DND-41 (cell line): ENCODE measurements around the gene SLC16A12.

ENCODE experiments used
- EZH2 ChIP-seq: IDR thresholded peaks from 3 replicates; pipeline ENCODE4 v1.6.1; 2012; ENCODE audit warnings: borderline replicate concordance, low read depth, mild to moderate bottlenecking, moderate library complexity, low read length, inconsistent platforms; ENCODE audit not compliant: severe bottlenecking
- TF ChIP-seq, protein P1 (sequence below): IDR thresholded peaks from 2 replicates; pipeline ENCODE4 v1.5.1; 2012; ENCODE audit warnings: borderline replicate concordance, low read length, moderate library complexity, mild to moderate bottlenecking; ENCODE audit not compliant: poor library complexity, severe bottlenecking; ENCODE audit errors: extremely low read depth

DNA sequence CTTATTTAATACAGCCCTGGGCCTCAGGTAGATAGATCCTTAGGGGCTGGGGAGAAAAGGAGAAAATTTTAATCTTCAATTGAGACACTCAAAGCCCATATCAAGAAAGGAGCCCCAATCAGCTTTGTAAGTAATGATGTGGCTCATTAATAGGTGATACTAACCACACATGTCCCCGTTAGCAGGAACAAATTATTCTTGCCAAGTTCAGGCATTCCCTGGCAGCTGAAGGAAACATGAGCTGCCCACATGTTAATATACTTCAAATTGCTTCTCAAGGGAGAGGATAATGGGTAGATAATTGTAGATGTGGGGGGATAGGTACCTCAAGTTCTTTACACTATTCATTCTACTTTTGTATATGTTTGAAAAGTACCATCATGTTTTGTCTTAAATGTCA lies 106.5 kb downstream of the SLC16A12 start:
- TF ChIP-seq, protein P1, sequence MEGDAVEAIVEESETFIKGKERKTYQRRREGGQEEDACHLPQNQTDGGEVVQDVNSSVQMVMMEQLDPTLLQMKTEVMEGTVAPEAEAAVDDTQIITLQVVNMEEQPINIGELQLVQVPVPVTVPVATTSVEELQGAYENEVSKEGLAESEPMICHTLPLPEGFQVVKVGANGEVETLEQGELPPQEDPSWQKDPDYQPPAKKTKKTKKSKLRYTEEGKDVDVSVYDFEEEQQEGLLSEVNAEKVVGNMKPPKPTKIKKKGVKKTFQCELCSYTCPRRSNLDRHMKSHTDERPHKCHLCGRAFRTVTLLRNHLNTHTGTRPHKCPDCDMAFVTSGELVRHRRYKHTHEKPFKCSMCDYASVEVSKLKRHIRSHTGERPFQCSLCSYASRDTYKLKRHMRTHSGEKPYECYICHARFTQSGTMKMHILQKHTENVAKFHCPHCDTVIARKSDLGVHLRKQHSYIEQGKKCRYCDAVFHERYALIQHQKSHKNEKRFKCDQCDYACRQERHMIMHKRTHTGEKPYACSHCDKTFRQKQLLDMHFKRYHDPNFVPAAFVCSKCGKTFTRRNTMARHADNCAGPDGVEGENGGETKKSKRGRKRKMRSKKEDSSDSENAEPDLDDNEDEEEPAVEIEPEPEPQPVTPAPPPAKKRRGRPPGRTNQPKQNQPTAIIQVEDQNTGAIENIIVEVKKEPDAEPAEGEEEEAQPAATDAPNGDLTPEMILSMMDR, result no peak
- no peak for TF ChIP-seq EZH2
